Fibroblast of lung (primary cell): Measurements from ENCODE around the gene CHST13. TPM values are rescaled to one million over a fixed set of nuclear protein-coding genes. Genes with fewer than 3 reads are reported as not detected.

Source experiments
- DNase-seq, 2 donors: peaks; one replicate each; pipeline versions ENCODE4 v3.0.0 to v3.0.0-alpha.2; 2010; ENCODE audit warnings: low read depth in 2 of 2
- H2AFZ ChIP-seq: 2 replicates; pipeline ENCODE4 v1.5.1; 2012; ENCODE audit warnings: low read length, control low read depth, inconsistent platforms
- H3K27ac ChIP-seq: 2 replicates; pipeline ENCODE4 v1.5.1; 2011; ENCODE audit warnings: low read length, control low read depth; ENCODE audit not compliant: insufficient read depth
- H3K27me3 ChIP-seq: 2 replicates; pipeline ENCODE4 v1.5.1; 2011; ENCODE audit warnings: mild to moderate bottlenecking, low read length; ENCODE audit not compliant: control insufficient read depth, insufficient read depth
- H3K36me3 ChIP-seq: 2 replicates; pipeline ENCODE4 v1.5.1; 2011; ENCODE audit warnings: low read length; ENCODE audit not compliant: control insufficient read depth, insufficient read depth
- H3K4me1 ChIP-seq: 2 replicates; pipeline ENCODE4 v1.5.1; 2011; ENCODE audit warnings: low read length; ENCODE audit not compliant: control insufficient read depth, insufficient read depth; ENCODE audit errors: extremely low read depth
- H3K4me2 ChIP-seq: 2 replicates; pipeline ENCODE4 v1.5.1; 2011; ENCODE audit warnings: low read length, control low read depth; ENCODE audit not compliant: insufficient read depth; ENCODE audit errors: extremely low read depth
- H3K4me3 ChIP-seq, 4 experiments: fragments of 200-600 bp in 1 of 4; sonication (generic) in 1 of 4; replicated peaks in 1 of 4; 2 replicates each; pipeline ENCODE4 v1.5.1; 2011 to 2016; ENCODE audit warnings: low read length in 4 of 4, low read depth in 3 of 4, mild to moderate bottlenecking in 3 of 4, control low read depth in 2 of 4, inconsistent platforms in 1 of 4, mixed read lengths in 1 of 4; ENCODE audit not compliant: insufficient read depth in 1 of 4; ENCODE audit errors: control extremely low read depth in 1 of 4
- H3K79me2 ChIP-seq: 2 replicates; pipeline ENCODE4 v1.5.1; 2012; ENCODE audit warnings: mild to moderate bottlenecking, low read length, inconsistent platforms; ENCODE audit not compliant: control insufficient read depth, insufficient read depth
- H3K9ac ChIP-seq: 2 replicates; pipeline ENCODE4 v1.5.1; 2011; ENCODE audit warnings: mild to moderate bottlenecking, low read length, control low read depth; ENCODE audit not compliant: insufficient read depth
- H3K9me3 ChIP-seq: 2 replicates; pipeline ENCODE4 v1.5.1; 2012; ENCODE audit warnings: low read depth, low read length; ENCODE audit not compliant: control insufficient read depth, insufficient read depth
- H4K20me1 ChIP-seq: 2 replicates; pipeline ENCODE4 v1.5.1; 2011; ENCODE audit warnings: low read length; ENCODE audit not compliant: control insufficient read depth, insufficient read depth; ENCODE audit errors: extremely low read depth
- EZH2 ChIP-seq: IDR thresholded peaks from 2 replicates; pipeline ENCODE4 v1.5.1; 2012; ENCODE audit warnings: low read length, control low read depth, mild to moderate bottlenecking; ENCODE audit errors: missing control alignments
- polyA plus RNA-seq, 2 donors: library from polyadenylated mRNA; depleted of rRNA in 1 of 2; stranded (reverse) in 1 of 2; unstranded in 1 of 2; fragments of >200 nt; gene quantifications; 2 replicates each; pipeline ENCODE4 v1.2.1, GENCODE V29; 2011 to 2012; ENCODE audit warnings: missing spikeins in 1 of 2
- total RNA-seq: library from RNA; depleted of rRNA; stranded (reverse); fragments of >200 nt; gene quantifications from 2 replicates; pipeline ENCODE4 v1.2.1, GENCODE V29; 2014
- TF ChIP-seq, protein P1 (sequence below), 2 donors: IDR thresholded peaks in 1 of 2; conservative IDR thresholded peaks in 1 of 2; 1 replicate in 1 of 2; 2 replicates in 1 of 2; pipeline ENCODE4 v1.5.1; 2011 to 2012; ENCODE audit warnings: low read length in 2 of 2, control low read depth in 1 of 2, inconsistent platforms in 1 of 2, low read depth in 1 of 2, mild to moderate bottlenecking in 1 of 2

Gene CHST13
- total and polyA plus RNA-seq, 2 donors (not counting 1 experiment from before 2014, with no cell fraction given): under 0.01 TPM; not detected in 1

DNA sequence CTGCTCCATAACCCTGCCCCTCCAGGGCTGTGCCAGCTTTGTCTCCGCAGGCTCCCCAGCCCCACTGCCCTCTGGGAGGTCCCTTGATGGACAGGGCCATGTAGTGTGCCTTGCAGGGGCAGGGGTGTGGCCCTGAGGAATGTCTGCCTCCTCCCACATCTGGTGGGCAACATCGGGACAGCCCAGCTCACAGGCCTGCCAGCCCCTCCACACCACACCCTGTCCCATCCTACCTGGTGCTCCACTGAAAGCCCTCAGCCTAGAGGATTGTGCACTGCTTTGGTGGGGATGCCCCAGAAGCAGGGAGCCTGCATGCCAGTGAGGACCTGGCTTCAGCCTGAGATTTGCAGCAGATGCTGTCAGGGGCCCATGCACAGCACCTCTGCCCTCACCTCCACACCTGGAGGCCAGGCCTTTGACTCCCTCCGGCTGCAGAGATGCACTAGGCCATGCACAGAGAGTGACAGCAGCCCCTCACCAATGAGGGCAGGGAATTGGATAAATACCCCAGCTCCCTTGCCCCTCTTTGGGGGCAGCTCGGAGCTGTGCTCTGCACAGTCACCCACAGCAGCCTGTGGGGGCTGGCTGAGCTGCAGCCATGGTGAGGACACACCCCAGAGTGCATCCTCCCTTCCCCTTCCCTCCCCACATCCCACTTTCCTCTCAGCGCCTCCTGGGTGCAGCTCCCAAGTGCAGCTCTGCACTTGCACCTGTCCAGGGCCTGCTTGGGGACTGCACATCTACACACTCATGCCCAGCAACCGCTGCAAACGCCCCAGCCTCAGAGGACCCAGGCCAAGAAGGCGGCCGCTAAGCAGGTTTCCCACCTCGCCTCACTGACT is 32.1 kb downstream of the CHST13 start:
- no peak for DNase-seq
- H4K20me1 ChIP-seq: no peaks in the 10 kb centered on the region
- no peaks in the 10 kb centered on the region for H3K79me2 ChIP-seq
- H3K4me3 ChIP-seq: no peak overlapping the region
- H3K9me3 ChIP-seq: no peaks in the 10 kb centered on the region
- H3K4me2 ChIP-seq: no peak overlapping the region
- H3K4me1 ChIP-seq: no peaks in the 10 kb centered on the region
- no peak overlapping the region for H3K27ac ChIP-seq
- no peaks in the 10 kb centered on the region for H3K36me3 ChIP-seq
- peaks cover 5% of the 10 kb centered on the region for H3K27me3 ChIP-seq
- no peak overlapping the region for H3K9ac ChIP-seq
- TF ChIP-seq, protein P1, sequence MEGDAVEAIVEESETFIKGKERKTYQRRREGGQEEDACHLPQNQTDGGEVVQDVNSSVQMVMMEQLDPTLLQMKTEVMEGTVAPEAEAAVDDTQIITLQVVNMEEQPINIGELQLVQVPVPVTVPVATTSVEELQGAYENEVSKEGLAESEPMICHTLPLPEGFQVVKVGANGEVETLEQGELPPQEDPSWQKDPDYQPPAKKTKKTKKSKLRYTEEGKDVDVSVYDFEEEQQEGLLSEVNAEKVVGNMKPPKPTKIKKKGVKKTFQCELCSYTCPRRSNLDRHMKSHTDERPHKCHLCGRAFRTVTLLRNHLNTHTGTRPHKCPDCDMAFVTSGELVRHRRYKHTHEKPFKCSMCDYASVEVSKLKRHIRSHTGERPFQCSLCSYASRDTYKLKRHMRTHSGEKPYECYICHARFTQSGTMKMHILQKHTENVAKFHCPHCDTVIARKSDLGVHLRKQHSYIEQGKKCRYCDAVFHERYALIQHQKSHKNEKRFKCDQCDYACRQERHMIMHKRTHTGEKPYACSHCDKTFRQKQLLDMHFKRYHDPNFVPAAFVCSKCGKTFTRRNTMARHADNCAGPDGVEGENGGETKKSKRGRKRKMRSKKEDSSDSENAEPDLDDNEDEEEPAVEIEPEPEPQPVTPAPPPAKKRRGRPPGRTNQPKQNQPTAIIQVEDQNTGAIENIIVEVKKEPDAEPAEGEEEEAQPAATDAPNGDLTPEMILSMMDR (conservative IDR thresholded peaks at IDR 0.05 in 1 of 2, IDR thresholded peaks at IDR 0.05 in 1 of 2; ENCODE audit: low read depth in 1 of 2, low read length in 2 of 2): no peak
- no peak for TF ChIP-seq EZH2
- H2AFZ ChIP-seq: no peak overlapping the region

DNA sequence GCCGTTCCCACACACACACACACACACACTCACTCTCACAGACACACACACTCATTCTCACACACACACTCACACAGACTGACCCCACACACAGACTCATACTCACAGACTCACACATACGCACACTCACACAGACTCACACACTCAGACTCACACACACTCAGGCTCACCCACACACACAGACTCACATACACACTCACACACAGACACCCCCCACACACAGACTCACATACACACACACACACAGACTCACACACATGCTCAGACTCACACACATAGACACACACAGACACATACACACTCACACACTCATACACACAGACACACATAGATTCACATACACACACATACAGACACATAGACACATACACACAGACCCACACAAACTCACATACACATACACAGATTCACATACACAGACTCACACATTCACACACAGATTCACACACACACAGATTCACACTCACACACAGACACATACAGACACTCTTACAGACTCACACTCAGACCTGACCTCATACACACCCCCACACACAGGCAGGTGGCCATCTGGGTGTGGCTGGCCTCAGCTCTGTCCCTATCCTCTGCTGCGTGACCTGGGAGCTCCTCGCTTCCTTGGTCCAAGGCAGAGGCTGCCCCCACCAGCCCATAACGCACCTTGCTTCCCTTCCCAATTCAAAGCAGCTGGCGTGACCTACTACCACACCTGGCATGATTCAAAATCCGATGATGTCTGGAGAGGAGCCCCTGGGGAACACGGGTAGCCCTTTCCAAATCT is 32.9 kb downstream of the CHST13 start:
- Histone ChIP-seq H3K27me3 (peaks cover 5% of the 10 kb centered on the region), H3K36me3 (no peaks in the 10 kb centered on the region), H3K4me1 (no peaks in the 10 kb centered on the region), H3K4me2 (no peak overlapping the region), H4K20me1 (no peaks in the 10 kb centered on the region), H3K27ac (no peak overlapping the region), H3K4me3 (no peak overlapping the region), H2AFZ (no peak overlapping the region), H3K9me3 (no peaks in the 10 kb centered on the region), H3K79me2 (no peaks in the 10 kb centered on the region), H3K9ac (no peak overlapping the region)
- no peak for DNase-seq
- TF ChIP-seq, protein P1 (conservative IDR thresholded peaks at IDR 0.05 in 1 of 2, IDR thresholded peaks at IDR 0.05 in 1 of 2; ENCODE audit: low read depth in 1 of 2, low read length in 2 of 2): no peak
- TF ChIP-seq EZH2: no peak

DNA sequence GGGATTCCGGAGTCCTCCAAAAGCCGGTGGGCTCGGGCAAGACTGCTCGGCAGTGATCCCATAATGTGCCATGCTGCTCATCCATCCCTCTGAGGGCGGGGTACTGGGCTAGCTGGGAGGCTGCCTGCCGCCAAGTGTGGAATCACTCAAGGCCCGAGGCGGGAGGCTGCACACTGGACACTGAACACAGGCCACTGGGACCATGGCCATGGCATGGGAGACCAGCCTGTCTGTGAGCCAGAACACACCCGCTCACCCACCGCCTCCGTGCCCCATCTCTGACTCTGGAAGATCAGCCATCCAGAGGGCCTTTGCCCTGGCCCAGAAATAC is 33.4 kb downstream of the CHST13 start:
- no peak overlapping the region for H3K4me2 ChIP-seq
- H4K20me1 ChIP-seq: no peaks in the 10 kb centered on the region
- no peak overlapping the region for H3K4me3 ChIP-seq
- no peaks in the 10 kb centered on the region for H3K79me2 ChIP-seq
- H2AFZ ChIP-seq: no peak overlapping the region
- H3K9ac ChIP-seq: no peak overlapping the region
- H3K4me1 ChIP-seq: no peaks in the 10 kb centered on the region
- H3K27ac ChIP-seq: no peak overlapping the region
- no peak for TF ChIP-seq EZH2
- TF ChIP-seq, protein P1 (conservative IDR thresholded peaks at IDR 0.05 in 1 of 2, IDR thresholded peaks at IDR 0.05 in 1 of 2; ENCODE audit: low read depth in 1 of 2, low read length in 2 of 2): no peak
- DNase-seq: no peak
- H3K9me3 ChIP-seq: no peaks in the 10 kb centered on the region
- H3K36me3 ChIP-seq: no peaks in the 10 kb centered on the region
- peaks cover 5% of the 10 kb centered on the region for H3K27me3 ChIP-seq
